Panc1 (cell line): ENCODE results near the gene LHFPL3. TPM values are rescaled to one million over a fixed set of nuclear protein-coding genes. Genes with fewer than 3 reads are reported as not detected.
A peak's percentile ranks its signal among the peaks of the same experiment; 100 is the strongest.
"Not testable (repeated sequence)": the region's sequence is repeated elsewhere in the genome, so short reads cannot be mapped to it uniquely, and the experiment has no call there.

Experiments used
- ATAC-seq: fragments of 200-7000 bp; cut with Tn5 transposase; 2 replicates; pipeline ENCODE4 v1.9.1; 2020; ENCODE audit warnings: mild to moderate bottlenecking, moderate library complexity
- Bru-seq: library from RNA; stranded (reverse); fragments of 400-500 nt; gene quantifications from one replicate; lab custom pipeline; 2021; lab: Mats Ljungman, UMichigan
- BruChase-seq, 2 experiments: library from RNA; stranded (reverse); fragments of 400-500 nt; gene quantifications; one replicate each; lab custom pipeline; 2021; lab: Mats Ljungman, UMichigan
- BruUV-seq: library from RNA; stranded (reverse); fragments of 400-500 nt; replicated peaks from 2 replicates; lab custom pipeline; 2021; lab: Mats Ljungman, UMichigan
- CTCF ChIA-PET: fragments of 300-600 bp; sonication (Branson Sonifier 250); formaldehyde crosslinking; loops from one replicate; lab custom pipeline; 2022; ENCODE audit warnings: antibody characterized with exemption; lab: Charles Lee
- POLR2A ChIA-PET: fragments of 300-600 bp; sonication (Branson Sonifier 250); formaldehyde crosslinking; loops from one replicate; lab custom pipeline; 2022; ENCODE audit warnings: antibody characterized with exemption; lab: Charles Lee
- DNase-seq: peaks from one replicate; pipeline ENCODE4 v3.0.0-alpha.2; 2010; ENCODE audit warnings: low read depth, low spot score
- H3K27ac ChIP-seq: 2 replicates; pipeline ENCODE4 v1.5.1; 2011; ENCODE audit warnings: mild to moderate bottlenecking, low read length, inconsistent platforms
- H3K27me3 ChIP-seq: fragments of 200-500 bp; sonication (Bioruptor generic); 2 replicates; pipeline ENCODE4 v1.6.0; 2014; ENCODE audit warnings: low read length, inconsistent platforms; ENCODE audit not compliant: control insufficient read depth, insufficient read depth
- H3K36me3 ChIP-seq: fragments of 200-500 bp; sonication (Bioruptor generic); 2 replicates; pipeline ENCODE4 v1.5.1; 2014; ENCODE audit warnings: inconsistent platforms, mild to moderate bottlenecking, low read length, moderate library complexity; ENCODE audit not compliant: control insufficient read depth, insufficient read depth
- H3K4me1 ChIP-seq: 2 replicates; pipeline ENCODE4 v1.5.1; 2011; ENCODE audit warnings: inconsistent platforms, mild to moderate bottlenecking, low read length, moderate library complexity; ENCODE audit not compliant: control insufficient read depth, insufficient read depth
- H3K4me3 ChIP-seq, 2 experiments: 2 replicates each; pipeline ENCODE4 v1.5.1; 2011 to 2012; ENCODE audit warnings: low read depth in 2 of 2, low read length in 2 of 2, mild to moderate bottlenecking in 2 of 2, inconsistent platforms in 1 of 2, moderate library complexity in 1 of 2
- H3K9me3 ChIP-seq: fragments of 200-500 bp; sonication (Bioruptor generic); 2 replicates; pipeline ENCODE4 v1.5.1; 2014; ENCODE audit warnings: low read depth, mild to moderate bottlenecking, inconsistent platforms, low read length, moderate library complexity; ENCODE audit not compliant: control insufficient read depth, insufficient read depth
- CTCF ChIP-seq: fragments of 450-650 bp; IDR thresholded peaks from 2 replicates; pipeline ENCODE4 v1.5.1; 2017; ENCODE audit warnings: mild to moderate bottlenecking
- POLR2AphosphoS5 ChIP-seq: IDR thresholded peaks from 2 replicates; pipeline ENCODE4 v1.6.1; 2012; ENCODE audit warnings: mild to moderate bottlenecking, low read depth, low read length, moderate library complexity
- REST ChIP-seq, 2 experiments: IDR thresholded peaks; 2 replicates each; pipeline ENCODE4 v1.6.1; 2011 to 2012; ENCODE audit warnings: low read depth in 2 of 2, control low read depth in 1 of 2, low read length in 1 of 2, mild to moderate bottlenecking in 1 of 2, moderate library complexity in 1 of 2; ENCODE audit not compliant: insufficient read depth in 1 of 2
- SIN3A ChIP-seq: IDR thresholded peaks from 2 replicates; pipeline ENCODE4 v1.6.1; 2012; ENCODE audit warnings: low read depth, mild to moderate bottlenecking, low read length, moderate library complexity, borderline replicate concordance; ENCODE audit not compliant: insufficient read depth
- TCF7L2 ChIP-seq: IDR thresholded peaks from 2 replicates; pipeline ENCODE4 v1.6.1; 2011; ENCODE audit warnings: mild to moderate bottlenecking, low read depth, low read length, inconsistent platforms
- in situ Hi-C: cut with HindIII; loops from 2 replicates; pipeline ENCODE4 v1.10.0; 2016; ENCODE audit warnings: low sequenced_read_pairs, low pct_unique_long_range_greater_than_20kb
- intact Hi-C: fragments of 100-400 bp; cut with micrococcal nuclease; formaldehyde crosslinking; loops from one replicate; pipeline ENCODE4 v1.10.0; 2022; ENCODE audit not compliant: unreplicated experiment
- long read RNA-seq: library from polyadenylated mRNA; unstranded; transcript quantifications from one replicate; pipeline ENCODE4 v2.0.0, GENCODE V29; 2021; ENCODE audit not compliant: unreplicated experiment
- polyA plus RNA-seq: library from polyadenylated mRNA; unstranded; fragments of >200 nt; gene quantifications from one replicate; pipeline ENCODE4 v1.2.1, GENCODE V29; 2012; ENCODE audit warnings: missing spikeins; ENCODE audit not compliant: insufficient read length
- total RNA-seq: library from RNA; stranded (reverse); gene quantifications from one replicate; pipeline ENCODE4 v1.2.1, GENCODE V29; 2021; ENCODE audit not compliant: unreplicated experiment

LHFPL3 gene
- total RNA-seq = not detected
- not detected for polyA plus RNA-seq
- percentile 2 among the genes with signal in this experiment for Bru-seq, nascent RNA
- BruChase-seq, experiment 1, labeled RNA remaining after a 2-hour chase = percentile 7 among the genes with signal in this experiment
- percentile 11 among the genes with signal in this experiment for BruChase-seq, experiment 2, labeled RNA remaining after a 6-hour chase
- long read RNA-seq, partial matches to known transcripts = 0 of 1 reads
- long read RNA-seq, other reads (novel, unspliced or antisense) = 1 of 1 reads

GRCh38 chr7:104328296-104328969 is at the start of gene LHFPL3:
TSS of gene LHFPL3 (plus strand) at chr7:104328603.
- Histone ChIP-seq H3K36me3 (no peaks in the 10 kb centered on the region), H3K27me3 (peaks cover 17% of the 10 kb centered on the region), H3K9me3 (no peaks in the 10 kb centered on the region), H3K27ac (no peak within 1 kb of the TSS), H3K4me1 (no peaks in the 10 kb centered on the region), H3K4me3 (no peak within 1 kb of the TSS)
- in situ Hi-C loops (no loop called here), intact Hi-C loops (no loop called here)
- no peak for TF ChIP-seq SIN3A
- no peak for TF ChIP-seq POLR2AphosphoS5
- TF ChIP-seq REST (IDR thresholded peaks at IDR 0.05; ENCODE audit: insufficient read depth in 1 of 2, low read depth in 2 of 2, low read length in 1 of 2) = no peak
- TF ChIP-seq CTCF = no peak
- TF ChIP-seq TCF7L2 = no peak
- POLR2A ChIA-PET = no interaction called here
- ATAC-seq (no peak), DNase-seq (no peak)
- no TSS peak for BruUV-seq
- CTCF ChIA-PET = no interaction called here

- CTCF ChIA-PET = not testable (repeated sequence)
Observed at GRCh38 chr7:104281685-104282084, 46.7 kb upstream of the LHFPL3 start.

GRCh38 chr7:104286839-104287238 is 41.6 kb upstream of the LHFPL3 start:
- DNase-seq = no peak
- no peak overlapping the region for H3K27ac ChIP-seq
- H3K27me3 ChIP-seq = no peaks in the 10 kb centered on the region
- H3K4me3 ChIP-seq = no peak overlapping the region
- ChIA-PET POLR2A (no interaction called here), CTCF (no interaction called here)
- H3K4me1 ChIP-seq = no peaks in the 10 kb centered on the region
- in situ Hi-C loops = no loop called here
- BruUV-seq = no TSS peak
- TF ChIP-seq CTCF = no peak
- TF ChIP-seq TCF7L2 = no peak
- TF ChIP-seq SIN3A = no peak
- no peak for TF ChIP-seq REST (IDR thresholded peaks at IDR 0.05; ENCODE audit: insufficient read depth in 1 of 2, low read depth in 2 of 2, low read length in 1 of 2)
- no peak for TF ChIP-seq POLR2AphosphoS5
- intact Hi-C loops = no loop called here
- H3K36me3 ChIP-seq = no peaks in the 10 kb centered on the region
- no peaks in the 10 kb centered on the region for H3K9me3 ChIP-seq
- ATAC-seq = no peak

More at GRCh38 chr7:104281685-104282084, 46.7 kb upstream of the LHFPL3 start:
- H3K27ac ChIP-seq, H3K4me1 ChIP-seq, H3K36me3 ChIP-seq, BruUV-seq, POLR2A ChIA-PET, H3K4me3 ChIP-seq, ATAC-seq, DNase-seq, intact Hi-C loops, H3K9me3 ChIP-seq, in situ Hi-C loops, H3K27me3 ChIP-seq: not testable (repeated sequence)
